Naive thymus-derived CD8-positive, alpha-beta T cell (primary cell): ENCODE measurements around the gene VPS52. TPM values are rescaled to one million over a fixed set of nuclear protein-coding genes. Genes with fewer than 3 reads are reported as not detected.
"Not testable (repeated sequence)": the region's sequence is repeated elsewhere in the genome, so short reads cannot be mapped to it uniquely, and the experiment has no call there.

ENCODE experiments used
- ATAC-seq, 2 donors: fragments of 150-1000 bp; cut with Tn5 transposase in 1 of 2; sonication (Bioruptor Pico), chemical (Tn5 transposase) in 1 of 2; 1 replicate in 1 of 2; 2 replicates in 1 of 2; pipeline ENCODE4 v1.10.0; 2021; ENCODE audit warnings: mild to moderate bottlenecking in 2 of 2, moderate library complexity in 2 of 2
- POLR2A ChIA-PET: fragments of 350-600 bp; sonication (Branson Sonifier 250); formaldehyde crosslinking; loops from one replicate; lab custom pipeline; 2021; ENCODE audit warnings: antibody characterized with exemption; lab: Charles Lee
- DNase-seq, 10 donors: peaks; one replicate each; pipeline versions ENCODE4 v3.0.0 to v3.0.0-alpha.2; 2020 to 2022
- H3K27ac Mint-ChIP-seq, 10 donors: one replicate each; pipeline ENCODE4 v1.8.0; 2020 to 2022; ENCODE audit warnings: mild to moderate bottlenecking in 10 of 10, mixed read lengths in 10 of 10, moderate library complexity in 4 of 10, inconsistent platforms in 1 of 10
- H3K27me3 Mint-ChIP-seq, 5 donors: one replicate each; pipeline ENCODE4 v1.8.0; 2021 to 2022; ENCODE audit warnings: mixed read lengths in 5 of 5
- H3K36me3 Mint-ChIP-seq, 3 donors: one replicate each; pipeline ENCODE4 v1.8.0; 2020 to 2022; ENCODE audit warnings: mixed read lengths in 3 of 3, mild to moderate bottlenecking in 2 of 3, inconsistent platforms in 1 of 3
- H3K4me1 Mint-ChIP-seq, 4 donors: one replicate each; pipeline ENCODE4 v1.8.0; 2021 to 2022; ENCODE audit warnings: mixed read lengths in 4 of 4
- H3K4me3 Mint-ChIP-seq, 10 donors: one replicate each; pipeline ENCODE4 v1.8.0; 2020 to 2022; ENCODE audit warnings: mild to moderate bottlenecking in 10 of 10, mixed read lengths in 10 of 10, moderate library complexity in 6 of 10, inconsistent platforms in 1 of 10
- H3K9me3 Mint-ChIP-seq, 9 donors: one replicate each; pipeline ENCODE4 v1.8.0; 2020 to 2022; ENCODE audit warnings: mixed read lengths in 9 of 9, mild to moderate bottlenecking in 3 of 9, inconsistent platforms in 1 of 9, moderate library complexity in 1 of 9
- polyA plus RNA-seq, 3 donors: library from polyadenylated mRNA; unstranded; fragments of 300-500 nt; fragmentation: Illumina TruSeq; gene quantifications; one replicate each; pipeline ENCODE4 v1.2.3, GENCODE V29; 2021
- total RNA-seq, 8 experiments: library from RNA in 2 of 8; stranded (reverse) in 2 of 8; gene quantifications; one replicate each; pipeline ENCODE4 v1.2.3 and lab custom pipeline; 2021 to 2026

The VPS52 gene
- total and polyA plus RNA-seq, 5 experiments from 2014 or later: 9.3 to 116 (median 19.3) TPM

GRCh38 chr6:33243476-33243875 lies 28.2 kb downstream of the VPS52 start:
- Mint-ChIP-seq H3K27ac (peak overlapping the region in 1 of 10 donors; percentile 45), H3K27me3 (peaks cover 0 to 11% (median 0%) of the 10 kb centered on the region in 5 donors), H3K9me3 (no peaks in the 10 kb centered on the region), H3K4me3 (no peak overlapping the region), H3K4me1 (peaks cover 11 to 19% (median 16%) of the 10 kb centered on the region in 4 donors), H3K36me3 (no peaks in the 10 kb centered on the region)
- POLR2A ChIA-PET: no interaction called here
- no peak for DNase-seq
- no peak for ATAC-seq

DNA sequence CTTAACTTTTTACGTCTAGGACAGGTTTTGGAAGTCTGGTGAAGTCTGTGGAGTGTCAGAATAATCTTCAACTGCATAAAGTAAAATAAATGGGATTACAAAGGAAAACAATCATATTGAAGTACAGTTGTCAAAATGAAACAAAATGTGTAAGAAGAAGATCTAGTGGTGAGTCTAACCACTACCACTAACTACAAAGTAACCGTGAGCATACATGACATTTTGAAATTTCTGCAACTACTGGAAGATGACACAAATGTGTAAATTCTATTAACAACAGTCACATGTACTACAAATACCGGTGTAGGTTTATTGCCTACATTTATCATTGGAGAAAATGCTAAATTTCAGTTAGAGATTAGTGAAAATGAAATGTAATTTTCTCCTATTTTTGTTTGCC lies 29.7 kb downstream of the VPS52 start:
- ATAC-seq: peak; percentile 72 to 76
- POLR2A ChIA-PET: interaction anchor here (0.7 to 1.1 kb wide), 2 partner anchors 44 to 125 kb away, joined by 3 read pairs; no protein-coding TSS in a partner anchor
- H3K4me1 Mint-ChIP-seq: peaks cover 7 to 13% (median 10%) of the 10 kb centered on the region in 4 donors
- peak overlapping the region in 8 of 10 donors; percentile 46 to 87 (median 69) for H3K27ac Mint-ChIP-seq
- H3K4me3 Mint-ChIP-seq: peak overlapping the region in 9 of 10 donors; percentile 7 to 74 (median 44)
- no peaks in the 10 kb centered on the region for H3K36me3 Mint-ChIP-seq
- no peaks in the 10 kb centered on the region for H3K9me3 Mint-ChIP-seq
- H3K27me3 Mint-ChIP-seq: peaks cover 0 to 11% (median 0%) of the 10 kb centered on the region in 5 donors
- DNase-seq: peak in 2 of 10 donors; percentile 23 to 31

DNA sequence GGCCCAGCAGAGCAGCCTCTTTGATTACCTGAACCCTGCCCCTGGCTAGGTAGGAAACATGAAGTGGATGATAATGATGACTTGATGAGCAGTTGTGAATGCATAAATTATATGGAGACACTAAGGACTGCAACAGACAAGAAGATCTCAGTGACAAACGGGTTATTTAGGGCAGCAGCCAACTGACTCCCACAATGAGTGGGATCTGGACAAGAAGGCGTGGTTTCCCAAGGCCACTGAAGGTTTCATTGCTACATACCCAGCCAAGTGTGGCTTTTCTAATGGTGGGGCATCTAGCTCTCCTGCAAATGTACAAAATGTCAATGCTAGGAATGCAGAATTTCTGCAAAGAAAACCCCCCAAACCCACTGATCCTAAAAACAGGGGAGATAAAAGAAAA lies 33.9 kb downstream of the VPS52 start:
- Mint-ChIP-seq H3K27me3 (peaks cover 2 to 26% (median 11%) of the 10 kb centered on the region in 5 donors), H3K4me1 (peaks cover 7 to 13% (median 10%) of the 10 kb centered on the region in 4 donors), H3K36me3 (no peaks in the 10 kb centered on the region), H3K9me3 (no peaks in the 10 kb centered on the region), H3K27ac (no peak overlapping the region), H3K4me3 (no peak overlapping the region)
- DNase-seq: no peak
- ATAC-seq: no peak
- POLR2A ChIA-PET: no interaction called here

GRCh38 chr6:33236852-33237251 lies 34.8 kb downstream of the VPS52 start:
- peaks cover 1 to 6% (median 4%) of the 10 kb centered on the region in 4 donors for H3K4me1 Mint-ChIP-seq
- H3K27me3 Mint-ChIP-seq: peaks cover 3 to 29% (median 11%) of the 10 kb centered on the region in 5 donors
- no peaks in the 10 kb centered on the region for H3K36me3 Mint-ChIP-seq
- H3K9me3 Mint-ChIP-seq: no peaks in the 10 kb centered on the region
- ATAC-seq (no peak), DNase-seq (no peak)
- no peak overlapping the region for H3K4me3 Mint-ChIP-seq
- POLR2A ChIA-PET: interaction anchor here (2.1 kb wide), 1 partner anchor 12 kb away, joined by 7 read pairs; no protein-coding TSS in a partner anchor
- H3K27ac Mint-ChIP-seq: no peak overlapping the region

GRCh38 chr6:33236328-33236727 lies 35.3 kb downstream of the VPS52 start:
- Mint-ChIP-seq H3K36me3 (no peaks in the 10 kb centered on the region), H3K27ac (no peak overlapping the region), H3K9me3 (no peaks in the 10 kb centered on the region), H3K27me3 (peaks cover 3 to 30% (median 11%) of the 10 kb centered on the region in 5 donors), H3K4me1 (peaks cover 0 to 2% (median 1%) of the 10 kb centered on the region in 4 donors), H3K4me3 (no peak overlapping the region)
- POLR2A ChIA-PET: interaction anchor here (0.6 to 2.1 kb wide), 4 partner anchors 12 to 72 kb away, joined by 3 to 7 read pairs (median 4); partner anchors contain the start of gene RING1
- ATAC-seq (no peak), DNase-seq (no peak)

GRCh38 chr6:33235221-33235634 lies 36.4 kb downstream of the VPS52 start:
- Mint-ChIP-seq H3K27me3 (peaks cover 3 to 28% (median 11%) of the 10 kb centered on the region in 5 donors), H3K36me3 (no peaks in the 10 kb centered on the region), H3K9me3 (no peaks in the 10 kb centered on the region), H3K4me1 (no peaks in the 10 kb centered on the region), H3K27ac (peak overlapping the region in 1 of 10 donors; percentile 35), H3K4me3 (no peak overlapping the region)
- no peak for DNase-seq
- ATAC-seq: no peak
- POLR2A ChIA-PET: interaction anchor here (1.0 to 2.1 kb wide), 2 partner anchors 13 to 27 kb away, joined by 3 to 7 read pairs; partner anchors contain the start of gene RING1

- H3K9me3 Mint-ChIP-seq, H3K27ac Mint-ChIP-seq, ATAC-seq, H3K4me3 Mint-ChIP-seq, DNase-seq, H3K4me1 Mint-ChIP-seq, H3K36me3 Mint-ChIP-seq: not testable (repeated sequence)
- POLR2A ChIA-PET: interaction anchor here (0.7 kb wide), 1 partner anchor 11 kb away, joined by 3 read pairs; no protein-coding TSS in a partner anchor
- H3K27me3 Mint-ChIP-seq: peaks cover 0 to 40% (median 4%) of the 10 kb centered on the region in 5 donors
These were observed 45.1 kb downstream of the VPS52 start for GRCh38 chr6:33226503-33227120.

DNA sequence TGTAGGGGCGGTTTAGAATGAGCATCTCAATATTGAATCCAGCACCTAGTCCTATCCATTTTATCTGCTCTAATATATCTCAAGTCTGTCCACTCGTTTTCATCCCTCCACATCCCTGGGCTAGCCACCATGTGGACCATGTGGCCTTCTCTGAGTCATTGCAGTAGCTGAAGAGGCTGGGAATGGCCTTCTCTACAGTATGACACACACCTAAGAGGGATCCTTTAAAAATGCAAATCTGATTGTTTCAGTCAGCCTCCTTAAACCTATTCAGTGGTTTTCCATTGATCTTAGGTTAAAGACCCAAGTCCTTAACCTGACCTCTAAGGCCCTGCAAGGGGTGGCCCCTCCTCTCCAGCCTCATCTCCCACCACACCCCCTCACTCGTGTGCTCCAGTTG lies 54.0 kb downstream of the VPS52 start:
- POLR2A ChIA-PET: interaction anchor here (3.3 kb wide), 1 partner anchor 10 kb away, joined by 16 read pairs; the partner anchor contains the start of gene RING1
- ATAC-seq (no peak), DNase-seq (no peak)
- H3K27ac Mint-ChIP-seq: peak overlapping the region in 2 of 10 donors; percentile 22 to 68
- H3K27me3 Mint-ChIP-seq: peaks cover 0 to 27% (median 3%) of the 10 kb centered on the region in 5 donors
- H3K4me3 Mint-ChIP-seq: no peak overlapping the region
- H3K9me3 Mint-ChIP-seq: no peaks in the 10 kb centered on the region
- peaks cover 21 to 53% (median 39%) of the 10 kb centered on the region in 4 donors for H3K4me1 Mint-ChIP-seq
- no peaks in the 10 kb centered on the region for H3K36me3 Mint-ChIP-seq

DNA sequence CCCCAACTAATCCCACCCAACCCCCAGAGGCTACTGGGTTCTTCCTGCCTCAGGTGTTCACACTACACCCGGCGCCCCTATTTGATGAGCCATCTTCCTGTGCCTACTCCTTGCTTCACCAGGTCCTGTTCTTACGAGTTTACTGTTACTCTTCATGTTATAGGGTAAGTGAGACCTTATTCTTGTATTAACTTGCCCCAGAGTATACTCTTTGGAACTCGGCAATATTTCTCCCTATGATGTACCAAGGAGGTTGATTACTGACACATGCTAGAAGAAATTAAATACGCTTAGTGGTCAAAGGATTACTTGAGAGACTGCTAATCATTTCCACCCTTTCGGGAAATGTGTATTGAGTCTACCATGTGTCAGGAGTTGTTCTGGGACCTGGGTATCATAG lies 54.4 kb downstream of the VPS52 start:
- ATAC-seq (no peak), DNase-seq (no peak)
- H3K4me1 Mint-ChIP-seq: peaks cover 26 to 57% (median 44%) of the 10 kb centered on the region in 4 donors
- peak overlapping the region in 1 of 10 donors; percentile 11 for H3K4me3 Mint-ChIP-seq
- H3K36me3 Mint-ChIP-seq: peaks cover 0 to 4% (median 0%) of the 10 kb centered on the region in 3 donors
- peaks cover 0 to 26% (median 2%) of the 10 kb centered on the region in 5 donors for H3K27me3 Mint-ChIP-seq
- H3K27ac Mint-ChIP-seq: peak overlapping the region in 4 of 10 donors; percentile 7 to 56 (median 33)
- POLR2A ChIA-PET: interaction anchor here (1.2 kb wide), 1 partner anchor 9 kb away, joined by 3 read pairs; the partner anchor contains the start of gene RING1
- no peaks in the 10 kb centered on the region for H3K9me3 Mint-ChIP-seq

DNA sequence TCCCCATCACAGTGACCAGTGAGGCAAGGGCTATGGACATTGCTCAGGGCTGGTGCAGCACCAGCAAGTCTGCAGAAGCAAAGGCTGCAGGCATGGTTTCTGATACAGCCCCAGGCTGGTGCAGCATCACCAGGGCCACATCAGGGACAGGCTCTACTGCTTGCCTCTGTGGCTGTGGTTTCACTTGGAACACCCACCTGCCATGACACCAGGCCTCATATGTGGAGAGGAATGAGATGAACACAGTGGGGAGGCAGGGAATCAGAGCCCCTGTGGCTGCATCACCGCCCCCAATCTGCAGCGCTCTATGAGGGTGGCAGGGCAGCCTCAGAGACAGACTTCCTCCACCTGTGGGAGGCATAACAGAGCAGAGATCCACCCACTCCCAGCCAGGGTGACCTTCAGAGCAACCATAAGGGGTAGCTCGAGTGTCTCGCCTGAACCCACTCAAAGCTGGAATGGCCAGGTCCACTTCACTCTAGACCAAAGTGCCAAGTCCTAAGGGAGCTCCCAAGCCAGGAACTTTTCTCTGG lies 55.5 kb downstream of the VPS52 start:
- DNase-seq (peak in 1 of 10 donors; percentile 25), ATAC-seq (peak; percentile 26 to 48)
- Mint-ChIP-seq H3K27me3 (peaks cover 0 to 17% (median 2%) of the 10 kb centered on the region in 5 donors), H3K4me1 (peaks cover 27 to 62% (median 45%) of the 10 kb centered on the region in 4 donors), H3K27ac (peak overlapping the region in 9 of 10 donors; percentile 28 to 97 (median 91)), H3K4me3 (peak overlapping the region in 6 of 10 donors; percentile 71 to 97 (median 87)), H3K36me3 (peaks cover 0 to 8% (median 0%) of the 10 kb centered on the region in 3 donors), H3K9me3 (no peaks in the 10 kb centered on the region)
- POLR2A ChIA-PET: interaction anchor here (0.7 to 1.2 kb wide), 2 partner anchors 8 to 32 kb away, joined by 3 to 4 read pairs; partner anchors contain the start of gene RING1

DNA sequence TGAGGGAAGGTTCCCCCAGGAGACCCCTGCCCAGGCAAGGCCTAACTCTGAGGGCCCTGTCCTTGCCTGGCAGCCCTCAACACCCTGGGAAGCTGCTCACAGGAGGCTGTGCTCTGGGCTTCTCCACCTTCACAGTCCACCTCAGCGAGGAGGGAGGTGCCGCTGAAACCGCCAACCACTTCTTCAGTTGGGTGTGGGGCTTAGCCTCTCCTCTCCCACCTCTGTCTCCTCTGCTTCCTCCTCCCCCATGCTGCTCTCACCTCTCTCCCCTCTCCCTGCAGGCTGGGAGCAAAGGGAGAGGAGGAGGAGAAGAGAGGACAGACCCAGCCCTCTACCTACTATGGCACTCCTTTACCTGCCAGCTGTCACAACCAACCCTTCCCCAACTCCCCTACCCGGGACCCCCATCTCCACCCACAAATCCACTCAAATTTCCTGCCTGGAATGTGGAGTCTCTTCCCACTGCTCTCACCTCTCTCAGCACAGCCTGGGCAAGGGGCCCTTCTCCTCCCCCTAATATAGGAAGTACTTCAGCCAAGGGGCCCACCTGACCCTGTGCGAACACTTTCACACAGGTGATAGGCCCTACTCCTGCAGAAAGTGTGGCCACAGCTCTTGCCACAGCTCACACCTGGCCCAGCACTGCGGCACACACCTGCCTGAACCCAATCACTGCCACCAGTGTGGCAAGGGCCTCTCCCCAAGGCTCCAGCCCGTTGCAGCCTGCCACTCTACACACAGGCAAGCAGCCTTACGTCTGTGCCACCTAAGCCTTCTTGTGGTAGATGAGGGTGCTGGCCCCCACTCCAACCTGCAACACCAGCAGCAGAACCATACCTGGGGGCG lies 56.2 kb downstream of the VPS52 start:
- Mint-ChIP-seq H3K4me3 (peak overlapping the region in 8 of 10 donors; percentile 84 to 97 (median 87)), H3K36me3 (peaks cover 0 to 13% (median 5%) of the 10 kb centered on the region in 3 donors), H3K27ac (peak overlapping the region in 9 of 10 donors; percentile 75 to 97 (median 91)), H3K27me3 (peaks cover 0 to 16% (median 2%) of the 10 kb centered on the region in 5 donors), H3K4me1 (peaks cover 28 to 66% (median 45%) of the 10 kb centered on the region in 4 donors), H3K9me3 (no peaks in the 10 kb centered on the region)
- DNase-seq (no peak), ATAC-seq (peak; percentile 32 to 53)
- POLR2A ChIA-PET: interaction anchor here (0.6 to 1.2 kb wide), 7 partner anchors 8 to 84 kb away, joined by 3 to 5 read pairs (median 4); partner anchors contain the start of genes RING1, RXRB and SLC39A7
